GM10266 (cell line): Measurements from ENCODE around the gene CARMIL1.
A peak's percentile ranks its signal among the peaks of the same experiment; 100 is the strongest.
"Not testable (repeated sequence)": the region's sequence is repeated elsewhere in the genome, so short reads cannot be mapped to it uniquely, and the experiment has no call there.

Experiments used
- DNase-seq: peaks from one replicate; pipeline ENCODE4 v3.0.0; 2012; ENCODE audit errors: extremely low spot score
- TF ChIP-seq, protein P1 (sequence below): IDR thresholded peaks from 2 replicates; pipeline ENCODE4 v1.5.1; 2012; ENCODE audit warnings: mild to moderate bottlenecking, low read depth; ENCODE audit not compliant: control insufficient read depth, insufficient read depth; ENCODE audit errors: missing control alignments

The CARMIL1 gene

GRCh38 chr6:25585225-25585624 lies 306.1 kb downstream of the CARMIL1 start:
- no peak for DNase-seq
- TF ChIP-seq, protein P1, sequence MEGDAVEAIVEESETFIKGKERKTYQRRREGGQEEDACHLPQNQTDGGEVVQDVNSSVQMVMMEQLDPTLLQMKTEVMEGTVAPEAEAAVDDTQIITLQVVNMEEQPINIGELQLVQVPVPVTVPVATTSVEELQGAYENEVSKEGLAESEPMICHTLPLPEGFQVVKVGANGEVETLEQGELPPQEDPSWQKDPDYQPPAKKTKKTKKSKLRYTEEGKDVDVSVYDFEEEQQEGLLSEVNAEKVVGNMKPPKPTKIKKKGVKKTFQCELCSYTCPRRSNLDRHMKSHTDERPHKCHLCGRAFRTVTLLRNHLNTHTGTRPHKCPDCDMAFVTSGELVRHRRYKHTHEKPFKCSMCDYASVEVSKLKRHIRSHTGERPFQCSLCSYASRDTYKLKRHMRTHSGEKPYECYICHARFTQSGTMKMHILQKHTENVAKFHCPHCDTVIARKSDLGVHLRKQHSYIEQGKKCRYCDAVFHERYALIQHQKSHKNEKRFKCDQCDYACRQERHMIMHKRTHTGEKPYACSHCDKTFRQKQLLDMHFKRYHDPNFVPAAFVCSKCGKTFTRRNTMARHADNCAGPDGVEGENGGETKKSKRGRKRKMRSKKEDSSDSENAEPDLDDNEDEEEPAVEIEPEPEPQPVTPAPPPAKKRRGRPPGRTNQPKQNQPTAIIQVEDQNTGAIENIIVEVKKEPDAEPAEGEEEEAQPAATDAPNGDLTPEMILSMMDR, result no peak

GRCh38 chr6:25586119-25586518 lies 306.9 kb downstream of the CARMIL1 start:
- not testable (repeated sequence) for DNase-seq

GRCh38 chr6:25586927-25587326 lies 307.8 kb downstream of the CARMIL1 start:
- no peak for DNase-seq

GRCh38 chr6:25590986-25591385 lies 311.8 kb downstream of the CARMIL1 start:
- no peak for DNase-seq
- TF ChIP-seq, protein P1, result no peak

More at GRCh38 chr6:25586927-25587326, 307.8 kb downstream of the CARMIL1 start:
- TF ChIP-seq, protein P1, result no peak

GRCh38 chr6:25596928-25597818 lies 318.0 kb downstream of the CARMIL1 start:
- TF ChIP-seq, protein P1, result no peak
- no peak for DNase-seq

- TF ChIP-seq, protein P1, result no peak
- no peak for DNase-seq
These were observed 320.4 kb downstream of the CARMIL1 start for GRCh38 chr6:25599516-25600085.

- peak; percentile 21 for DNase-seq
- TF ChIP-seq, protein P1, result peak; percentile 51
These were observed 322.9 kb downstream of the CARMIL1 start for GRCh38 chr6:25601800-25602673.
